GM23338 (cell line): ENCODE results near the gene PHYH.

Source experiments
- CREB1 ChIP-seq: fragments of 250-450 bp; sonication (Bioruptor Pico); IDR thresholded peaks from 2 replicates; pipeline ENCODE4 v1.5.0; 2020; ENCODE audit warnings: low read depth, mild to moderate bottlenecking, moderate library complexity
- EZH2 ChIP-seq: fragments of 200-600 bp; sonication (generic); IDR thresholded peaks from one replicate; pipeline ENCODE4 v1.8.0; 2017; ENCODE audit warnings: antibody characterized with exemption, mild to moderate bottlenecking, low read depth; ENCODE audit not compliant: unreplicated experiment
- EZH2phosphoT487 ChIP-seq: fragments of 200-600 bp; sonication (generic); IDR thresholded peaks from one replicate; pipeline ENCODE4 v1.8.1; 2018; ENCODE audit warnings: antibody characterized with exemption; ENCODE audit not compliant: unreplicated experiment
- JUNB ChIP-seq: IDR thresholded peaks from one replicate; pipeline ENCODE4 v1.6.1; 2016; ENCODE audit warnings: antibody characterized with exemption; ENCODE audit not compliant: unreplicated experiment
- NANOG ChIP-seq: IDR thresholded peaks from 2 replicates; pipeline ENCODE4 v1.6.1; 2016; ENCODE audit warnings: antibody characterized with exemption, borderline replicate concordance
- POLR2AphosphoS5 ChIP-seq: IDR thresholded peaks from 2 replicates; pipeline ENCODE4 v1.6.1; 2016; ENCODE audit warnings: antibody characterized with exemption, low read depth
- REST ChIP-seq: IDR thresholded peaks from one replicate; pipeline ENCODE4 v1.6.1; 2018; ENCODE audit warnings: antibody characterized with exemption; ENCODE audit not compliant: unreplicated experiment
- ZNF114 ChIP-seq: fragments of 250-450 bp; sonication (Bioruptor Pico); IDR thresholded peaks from 2 replicates; pipeline ENCODE4 v1.5.0; 2020; ENCODE audit warnings: mild to moderate bottlenecking, moderate library complexity
- TF ChIP-seq, protein P1 (sequence below), 2 experiments: fragments of 200-600 bp in 1 of 2; sonication (generic) in 1 of 2; conservative IDR thresholded peaks; 2 replicates each; pipeline versions ENCODE4 v1.5.1 to v1.6.1; 2016 to 2017; ENCODE audit warnings: antibody characterized with exemption in 2 of 2, low read depth in 2 of 2, mild to moderate bottlenecking in 2 of 2, moderate library complexity in 1 of 2
- TF ChIP-seq, protein P2 (sequence below): IDR thresholded peaks from 2 replicates; pipeline ENCODE4 v1.6.1; 2016; ENCODE audit warnings: antibody characterized with exemption

GRCh38 chr10:13322615-13323148, 22.8 kb upstream of the PHYH start:
- TF ChIP-seq JUNB (no peak), POLR2AphosphoS5 (peak; percentile 50; the same call in 1 of the 2 replicates), EZH2 (no peak), EZH2phosphoT487 (no peak), CREB1 (CRISPR knock-in tag) (no peak), REST (no peak), ZNF114 (CRISPR knock-in tag) (no peak), NANOG (no peak)
- TF ChIP-seq, protein P1, sequence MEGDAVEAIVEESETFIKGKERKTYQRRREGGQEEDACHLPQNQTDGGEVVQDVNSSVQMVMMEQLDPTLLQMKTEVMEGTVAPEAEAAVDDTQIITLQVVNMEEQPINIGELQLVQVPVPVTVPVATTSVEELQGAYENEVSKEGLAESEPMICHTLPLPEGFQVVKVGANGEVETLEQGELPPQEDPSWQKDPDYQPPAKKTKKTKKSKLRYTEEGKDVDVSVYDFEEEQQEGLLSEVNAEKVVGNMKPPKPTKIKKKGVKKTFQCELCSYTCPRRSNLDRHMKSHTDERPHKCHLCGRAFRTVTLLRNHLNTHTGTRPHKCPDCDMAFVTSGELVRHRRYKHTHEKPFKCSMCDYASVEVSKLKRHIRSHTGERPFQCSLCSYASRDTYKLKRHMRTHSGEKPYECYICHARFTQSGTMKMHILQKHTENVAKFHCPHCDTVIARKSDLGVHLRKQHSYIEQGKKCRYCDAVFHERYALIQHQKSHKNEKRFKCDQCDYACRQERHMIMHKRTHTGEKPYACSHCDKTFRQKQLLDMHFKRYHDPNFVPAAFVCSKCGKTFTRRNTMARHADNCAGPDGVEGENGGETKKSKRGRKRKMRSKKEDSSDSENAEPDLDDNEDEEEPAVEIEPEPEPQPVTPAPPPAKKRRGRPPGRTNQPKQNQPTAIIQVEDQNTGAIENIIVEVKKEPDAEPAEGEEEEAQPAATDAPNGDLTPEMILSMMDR (conservative IDR thresholded peaks at IDR 0.05; ENCODE audit: low read depth in 2 of 2) = no peak
- TF ChIP-seq, protein P2, sequence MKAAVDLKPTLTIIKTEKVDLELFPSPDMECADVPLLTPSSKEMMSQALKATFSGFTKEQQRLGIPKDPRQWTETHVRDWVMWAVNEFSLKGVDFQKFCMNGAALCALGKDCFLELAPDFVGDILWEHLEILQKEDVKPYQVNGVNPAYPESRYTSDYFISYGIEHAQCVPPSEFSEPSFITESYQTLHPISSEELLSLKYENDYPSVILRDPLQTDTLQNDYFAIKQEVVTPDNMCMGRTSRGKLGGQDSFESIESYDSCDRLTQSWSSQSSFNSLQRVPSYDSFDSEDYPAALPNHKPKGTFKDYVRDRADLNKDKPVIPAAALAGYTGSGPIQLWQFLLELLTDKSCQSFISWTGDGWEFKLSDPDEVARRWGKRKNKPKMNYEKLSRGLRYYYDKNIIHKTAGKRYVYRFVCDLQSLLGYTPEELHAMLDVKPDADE = no peak
